ENCODE data around the gene CDC20. TPM values are rescaled to one million over a fixed set of nuclear protein-coding genes. Genes with fewer than 3 reads are reported as not detected.

CDC20 gene
- total and polyA plus RNA-seq, 2 experiments from 2014 or later = 207 to 252 TPM

GRCh38 chr1:43309405-43310025, 49.3 kb upstream of the CDC20 start (continued):
- TF ChIP-seq ZNF462 (CRISPR knock-in tag; IDR thresholded peaks at IDR 0.05) (no peak), CREB1 (CRISPR knock-in tag; IDR thresholded peaks at IDR 0.05; ENCODE audit: low read depth) (no peak), EZH2phosphoT487 (IDR thresholded peaks at IDR 0.05; ENCODE audit: unreplicated experiment) (no peak)

DNA sequence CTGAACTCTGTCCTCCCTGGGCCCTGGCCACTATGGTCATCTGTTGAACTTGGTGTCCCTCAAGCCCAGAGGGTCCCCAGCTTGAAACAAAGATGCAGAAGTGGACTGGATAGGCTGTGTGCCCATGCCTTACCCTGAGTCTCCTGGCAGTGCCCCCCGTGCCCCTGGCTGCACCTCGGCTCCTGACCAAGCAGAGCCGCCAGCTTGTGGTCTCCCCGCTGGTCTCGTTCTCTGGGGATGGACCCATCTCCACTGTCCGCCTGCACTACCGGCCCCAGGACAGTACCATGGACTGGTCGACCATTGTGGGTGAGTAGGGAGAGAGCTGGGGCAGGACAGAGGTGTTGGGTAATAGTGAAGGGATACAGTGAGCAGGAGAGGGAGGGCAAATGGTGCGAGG, 47.3 kb upstream of the CDC20 start:
- H3K27ac Mint-ChIP-seq = no peak overlapping the region; the same call in 1 of the 2 replicates
- DNase-seq (ENCODE audit: low spot score) (no peak), ATAC-seq (no peak)
- H3K4me1 Mint-ChIP-seq = no peaks in the 10 kb centered on the region
- H3K79me2 ChIP-seq (replicated peaks; ENCODE audit: insufficient read depth) = no peaks in the 10 kb centered on the region
- no peaks in the 10 kb centered on the region for H3K27me3 ChIP-seq (ENCODE audit: insufficient read depth)
- no peak overlapping the region for H3K4me3 Mint-ChIP-seq
- no peaks in the 10 kb centered on the region for H3K9me2 ChIP-seq (ENCODE audit: insufficient read depth)
- no peaks in the 10 kb centered on the region for H3K4me1 ChIP-seq (ENCODE audit: insufficient read depth)
- no peaks in the 10 kb centered on the region for H4K20me1 ChIP-seq (replicated peaks; ENCODE audit: insufficient read depth)
- no peaks in the 10 kb centered on the region for H3K9me3 Mint-ChIP-seq
- H3F3A ChIP-seq (replicated peaks; ENCODE audit: low read depth) = no peaks in the 10 kb centered on the region
- H3K4me2 ChIP-seq = no peak overlapping the region
- H3K36me3 Mint-ChIP-seq (ENCODE audit: low read depth) = no peaks in the 10 kb centered on the region; the same call in 2 of the 3 replicates
- no peak overlapping the region for H3K4me3 ChIP-seq
- H3K27ac ChIP-seq (ENCODE audit: low read depth) = no peak overlapping the region
- H3K27me3 Mint-ChIP-seq (ENCODE audit: insufficient read depth, low read depth, poor library complexity) = peaks cover 7% of the 10 kb centered on the region
- no peaks in the 10 kb centered on the region for H3K36me3 ChIP-seq (ENCODE audit: insufficient read depth)
- no peak overlapping the region for H2AFZ ChIP-seq
- TF ChIP-seq STAT1 (IDR thresholded peaks at IDR 0.05; ENCODE audit: unreplicated experiment) (no peak), NANOG (IDR thresholded peaks at IDR 0.05; ENCODE audit: borderline replicate concordance) (no peak), ZNF331 (CRISPR knock-in tag; IDR thresholded peaks at IDR 0.05; ENCODE audit: low read depth) (no peak), ZNF462 (CRISPR knock-in tag; IDR thresholded peaks at IDR 0.05) (no peak), POLR2AphosphoS5 (IDR thresholded peaks at IDR 0.05; ENCODE audit: low read depth) (no peak)
- TF ChIP-seq, protein P1, sequence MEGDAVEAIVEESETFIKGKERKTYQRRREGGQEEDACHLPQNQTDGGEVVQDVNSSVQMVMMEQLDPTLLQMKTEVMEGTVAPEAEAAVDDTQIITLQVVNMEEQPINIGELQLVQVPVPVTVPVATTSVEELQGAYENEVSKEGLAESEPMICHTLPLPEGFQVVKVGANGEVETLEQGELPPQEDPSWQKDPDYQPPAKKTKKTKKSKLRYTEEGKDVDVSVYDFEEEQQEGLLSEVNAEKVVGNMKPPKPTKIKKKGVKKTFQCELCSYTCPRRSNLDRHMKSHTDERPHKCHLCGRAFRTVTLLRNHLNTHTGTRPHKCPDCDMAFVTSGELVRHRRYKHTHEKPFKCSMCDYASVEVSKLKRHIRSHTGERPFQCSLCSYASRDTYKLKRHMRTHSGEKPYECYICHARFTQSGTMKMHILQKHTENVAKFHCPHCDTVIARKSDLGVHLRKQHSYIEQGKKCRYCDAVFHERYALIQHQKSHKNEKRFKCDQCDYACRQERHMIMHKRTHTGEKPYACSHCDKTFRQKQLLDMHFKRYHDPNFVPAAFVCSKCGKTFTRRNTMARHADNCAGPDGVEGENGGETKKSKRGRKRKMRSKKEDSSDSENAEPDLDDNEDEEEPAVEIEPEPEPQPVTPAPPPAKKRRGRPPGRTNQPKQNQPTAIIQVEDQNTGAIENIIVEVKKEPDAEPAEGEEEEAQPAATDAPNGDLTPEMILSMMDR (conservative IDR thresholded peaks at IDR 0.05; ENCODE audit: low read depth in 2 of 2) = no peak

Measured in GM23338 (cell line).